KMS-11 (cell line): ENCODE data around the gene CYB5R4.

Experiments used
- H2AFZ ChIP-seq: fragments of 200-600 bp; sonication (generic); 2 replicates; pipeline ENCODE4 v1.6.1; 2016; ENCODE audit warnings: antibody characterized with exemption, mixed run types, low read depth
- H3K27ac ChIP-seq: fragments of 200-600 bp; sonication (generic); 2 replicates; pipeline ENCODE4 v1.6.1; 2016; ENCODE audit warnings: mild to moderate bottlenecking, mixed run types
- H3K27me3 ChIP-seq: fragments of 200-600 bp; sonication (generic); 2 replicates; pipeline ENCODE4 v1.6.1; 2017; ENCODE audit warnings: mild to moderate bottlenecking, low read depth, mixed run types, moderate library complexity; ENCODE audit not compliant: insufficient read depth
- H3K36me3 ChIP-seq: fragments of 200-600 bp; sonication (generic); 2 replicates; pipeline ENCODE4 v1.6.1; 2017; ENCODE audit warnings: mild to moderate bottlenecking, mixed run types; ENCODE audit not compliant: insufficient read depth
- H3K4me1 ChIP-seq: fragments of 200-600 bp; sonication (generic); 2 replicates; pipeline ENCODE4 v1.6.1; 2016; ENCODE audit warnings: mild to moderate bottlenecking, low read depth, mixed run types; ENCODE audit not compliant: poor library complexity, severe bottlenecking
- H3K4me2 ChIP-seq: fragments of 200-600 bp; sonication (generic); 2 replicates; pipeline ENCODE4 v1.7.0; 2016; ENCODE audit warnings: mild to moderate bottlenecking, mixed run types
- H3K4me3 ChIP-seq: fragments of 200-600 bp; sonication (generic); IDR thresholded peaks from 2 replicates; pipeline ENCODE4 v1.6.1; 2017; ENCODE audit warnings: low read depth, low read length, mixed read lengths; ENCODE audit not compliant: insufficient read depth
- H3K79me2 ChIP-seq: fragments of 200-600 bp; sonication (generic); 2 replicates; pipeline ENCODE4 v1.6.1; 2016; ENCODE audit warnings: low read depth, mixed run types; ENCODE audit not compliant: insufficient read depth
- H3K9ac ChIP-seq: fragments of 200-600 bp; sonication (generic); 2 replicates; pipeline ENCODE4 v1.6.1; 2016; ENCODE audit warnings: mild to moderate bottlenecking, mixed run types
- H4K20me1 ChIP-seq: fragments of 200-600 bp; sonication (generic); 2 replicates; pipeline ENCODE4 v1.6.1; 2016; ENCODE audit warnings: mild to moderate bottlenecking, mixed run types; ENCODE audit not compliant: insufficient read depth
- CTCF ChIP-seq: fragments of 200-600 bp; sonication (generic); conservative IDR thresholded peaks from 2 replicates; pipeline ENCODE4 v1.6.1; 2017; ENCODE audit warnings: low read depth, mild to moderate bottlenecking, antibody characterized with exemption, low read length, moderate library complexity, mixed read lengths

Gene CYB5R4

GRCh38 chr6:83873869-83874268 is 14.4 kb downstream of the CYB5R4 start:
- Histone ChIP-seq H3K4me2 (no peak overlapping the region), H4K20me1 (no peaks in the 10 kb centered on the region), H3K36me3 (no peaks in the 10 kb centered on the region), H3K4me3 (no peak overlapping the region), H2AFZ (no peak overlapping the region), H3K79me2 (no peaks in the 10 kb centered on the region), H3K4me1 (no peaks in the 10 kb centered on the region), H3K27ac (no peak overlapping the region), H3K27me3 (no peaks in the 10 kb centered on the region), H3K9ac (no peak overlapping the region)
- TF ChIP-seq CTCF: no peak

- Histone ChIP-seq H3K4me1 (no peaks in the 10 kb centered on the region), H3K79me2 (no peaks in the 10 kb centered on the region), H3K27me3 (no peaks in the 10 kb centered on the region), H3K4me2 (no peak overlapping the region), H3K9ac (no peak overlapping the region), H3K4me3 (no peak overlapping the region), H2AFZ (no peak overlapping the region), H3K36me3 (no peaks in the 10 kb centered on the region), H4K20me1 (no peaks in the 10 kb centered on the region), H3K27ac (no peak overlapping the region)
- no peak for TF ChIP-seq CTCF
Observed at GRCh38 chr6:83875843-83876242, 16.4 kb downstream of the CYB5R4 start.

GRCh38 chr6:83878902-83879644 is 19.6 kb downstream of the CYB5R4 start:
- Histone ChIP-seq H3K79me2 (no peaks in the 10 kb centered on the region), H3K27ac (no peak overlapping the region)

GRCh38 chr6:83879746-83880145 is 20.3 kb downstream of the CYB5R4 start:
- no peaks in the 10 kb centered on the region for H3K4me1 ChIP-seq
- H3K4me3 ChIP-seq: no peak overlapping the region
- no peaks in the 10 kb centered on the region for H3K79me2 ChIP-seq

More at GRCh38 chr6:83878902-83879644, 19.6 kb downstream of the CYB5R4 start:
- H3K4me1 ChIP-seq: no peaks in the 10 kb centered on the region
- H3K4me3 ChIP-seq: no peak overlapping the region
- no peaks in the 10 kb centered on the region for H4K20me1 ChIP-seq
- no peak for TF ChIP-seq CTCF
- H3K36me3 ChIP-seq: no peaks in the 10 kb centered on the region
- no peak overlapping the region for H3K9ac ChIP-seq
- no peak overlapping the region for H2AFZ ChIP-seq
- no peaks in the 10 kb centered on the region for H3K27me3 ChIP-seq
- no peak overlapping the region for H3K4me2 ChIP-seq

More at GRCh38 chr6:83879746-83880145, 20.3 kb downstream of the CYB5R4 start:
- Histone ChIP-seq H3K9ac (no peak overlapping the region), H3K27me3 (no peaks in the 10 kb centered on the region), H2AFZ (no peak overlapping the region), H3K36me3 (no peaks in the 10 kb centered on the region), H3K27ac (no peak overlapping the region), H4K20me1 (no peaks in the 10 kb centered on the region), H3K4me2 (no peak overlapping the region)
- no peak for TF ChIP-seq CTCF
